GM12892 (cell line): ENCODE measurements around the gene SH2B2.

Experiments
- POLR2A ChIP-seq: IDR thresholded peaks from 2 replicates; pipeline ENCODE4 v1.6.1; 2011; ENCODE audit warnings: low read depth, low read length, control low read depth
- POLR2AphosphoS5 ChIP-seq: IDR thresholded peaks from 2 replicates; pipeline ENCODE4 v1.6.1; 2011; ENCODE audit warnings: low read depth, low read length, control low read depth

- TF ChIP-seq POLR2A (no peak), POLR2AphosphoS5 (no peak)
Observed at GRCh38 chr7:102303669-102304422, 17.2 kb downstream of the SH2B2 start.
